Measurements from ENCODE around the gene RTL5. TPM values are rescaled to one million over a fixed set of nuclear protein-coding genes. Genes with fewer than 3 reads are reported as not detected.

RTL5 gene
- total RNA-seq, 1 experiment from 2014 or later: 2.3 TPM

DNA sequence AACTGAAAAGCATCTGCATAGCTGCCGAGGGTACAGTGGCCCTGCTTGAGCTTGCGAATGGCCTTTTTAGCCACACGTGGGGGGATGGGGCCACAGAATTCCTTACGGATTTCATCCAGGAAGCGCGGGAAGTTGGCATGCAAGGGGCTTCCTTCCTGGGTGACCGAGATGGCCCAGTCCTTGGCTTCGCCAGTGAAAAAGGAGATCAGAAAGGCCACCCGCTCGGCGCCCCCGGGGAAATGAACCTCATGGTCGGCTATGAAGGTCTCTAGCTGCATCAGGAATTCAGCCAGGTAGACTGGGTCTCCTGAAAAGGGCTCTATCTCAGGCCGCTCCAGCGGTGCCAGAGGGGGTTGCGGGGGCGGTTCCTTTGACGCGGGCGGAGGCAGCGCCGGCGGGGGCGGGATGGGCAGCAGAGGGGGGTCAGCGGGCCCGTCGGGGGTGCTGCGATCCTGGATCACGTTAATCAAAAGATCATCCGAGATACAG, 909 bp downstream of the RTL5 start:
- no peak for DNase-seq (ENCODE audit: low spot score)
- in situ Hi-C loops (cut with HindIII; ENCODE audit: low sequenced_read_pairs): no loop called here

DNA sequence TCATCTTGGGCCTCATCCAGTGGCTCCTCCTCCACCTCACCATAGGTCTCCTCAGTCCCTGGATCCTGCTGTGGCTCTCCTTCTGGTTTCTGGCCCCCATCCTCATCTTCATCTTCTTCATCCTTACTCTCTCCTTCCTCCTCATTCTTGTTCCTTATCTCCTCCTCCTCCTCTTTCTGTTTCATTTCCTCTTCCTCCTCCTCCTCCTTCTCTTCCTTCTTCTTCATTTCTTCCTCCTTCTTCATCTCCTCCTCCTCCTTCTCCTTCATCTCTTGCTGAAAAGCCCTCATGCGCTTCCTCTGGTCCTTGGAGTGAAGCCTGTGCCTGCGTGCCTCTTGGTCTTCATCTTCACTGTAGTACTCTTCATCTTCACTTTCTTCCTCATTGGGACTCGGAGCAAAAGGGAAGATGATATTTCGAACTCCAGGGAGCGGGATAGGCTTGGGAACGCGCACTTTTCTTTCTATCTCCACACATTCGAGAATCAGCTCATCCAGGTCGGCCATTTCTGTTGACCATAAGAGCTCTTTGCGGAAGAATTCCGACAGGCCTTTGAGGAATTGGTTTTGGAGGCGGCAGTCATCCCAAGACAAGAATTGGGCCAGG, 1.5 kb downstream of the RTL5 start:
- no peak for DNase-seq (ENCODE audit: low spot score)
- in situ Hi-C loops (cut with HindIII; ENCODE audit: low sequenced_read_pairs): no loop called here

DNA sequence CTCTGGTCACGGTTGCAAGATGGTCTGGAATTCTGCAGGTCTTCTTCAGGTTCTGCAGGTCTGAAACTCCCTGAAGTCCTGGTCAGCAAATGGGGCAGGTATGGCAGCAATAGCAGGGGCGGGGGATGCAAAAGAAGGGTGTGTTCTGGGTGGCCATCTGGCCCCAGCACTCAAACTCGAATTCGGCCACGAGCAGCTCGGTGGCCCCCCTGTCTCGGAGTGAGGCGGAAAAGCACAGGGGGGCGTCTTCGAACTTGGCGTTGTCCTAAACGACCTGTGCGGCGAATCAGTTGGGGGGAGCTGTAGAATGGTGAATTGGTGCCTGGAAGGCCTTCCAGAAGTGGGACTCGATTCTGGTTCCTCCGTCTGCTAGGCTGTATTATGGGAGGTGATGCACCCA, 2.1 kb downstream of the RTL5 start:
- DNase-seq (ENCODE audit: low spot score): no peak
- in situ Hi-C loops (cut with HindIII; ENCODE audit: low sequenced_read_pairs): loop anchor here (5.0 kb wide), 1 partner anchor 112 kb away; no protein-coding TSS in a partner anchor

DNA sequence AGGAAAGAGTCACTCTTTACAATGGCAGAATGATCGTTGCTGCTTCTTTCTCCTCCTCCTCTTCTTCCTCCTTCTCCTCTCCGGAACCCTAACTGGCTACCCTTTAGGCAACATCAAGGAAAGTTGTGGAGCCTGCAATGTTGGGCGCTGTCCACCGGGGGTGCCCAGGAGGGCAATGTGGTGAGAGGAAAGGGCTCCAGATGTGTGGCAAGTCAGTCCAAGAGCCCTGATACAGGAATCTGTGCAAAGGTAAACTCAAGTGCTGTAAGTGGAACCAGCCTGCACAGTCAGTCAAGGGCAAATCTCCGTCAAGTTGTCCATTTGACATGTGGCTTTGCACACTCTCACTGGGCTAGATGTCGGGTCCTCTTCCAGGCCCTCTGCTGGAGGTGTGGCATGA, 2.8 kb downstream of the RTL5 start:
- no peak for DNase-seq (ENCODE audit: low spot score)
- in situ Hi-C loops (cut with HindIII; ENCODE audit: low sequenced_read_pairs): loop anchor here (5.0 kb wide), 1 partner anchor 112 kb away; no protein-coding TSS in a partner anchor

DNA sequence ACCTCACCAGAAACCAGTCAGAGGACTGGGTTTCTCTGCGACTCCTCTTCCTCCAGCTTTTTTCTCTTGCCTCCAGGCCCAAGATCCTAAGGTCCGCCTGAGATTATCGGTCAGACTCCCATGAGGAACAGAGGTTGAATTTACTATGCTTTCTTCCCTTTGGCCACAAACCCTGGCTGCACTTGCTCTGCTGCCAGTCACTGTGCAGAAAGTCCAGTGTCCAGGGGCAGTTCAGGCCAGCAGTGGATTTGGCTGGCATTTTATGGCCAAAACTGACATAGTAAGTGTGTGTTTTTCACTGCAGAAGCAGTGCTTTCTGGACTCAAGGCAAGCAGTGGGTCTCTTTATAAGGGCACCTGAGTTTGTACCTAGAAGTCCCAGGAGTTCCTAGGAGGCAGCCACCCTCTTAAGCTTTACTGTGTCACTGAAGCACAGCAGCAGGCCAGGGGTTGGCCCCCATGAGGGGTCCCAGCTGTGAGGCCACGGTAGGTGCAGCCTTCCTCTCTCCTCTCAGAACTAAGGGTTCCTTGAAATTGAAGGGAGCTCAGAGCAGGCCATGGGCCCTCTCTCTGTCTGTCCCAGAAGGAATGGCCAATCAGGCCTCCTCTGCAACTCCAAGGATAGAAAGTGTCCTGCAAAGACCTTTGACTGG, 3.4 kb downstream of the RTL5 start:
- in situ Hi-C loops (cut with HindIII; ENCODE audit: low sequenced_read_pairs): loop anchor here (5.0 kb wide), 1 partner anchor 111 kb away; no protein-coding TSS in a partner anchor
- DNase-seq (ENCODE audit: low spot score): no peak

DNA sequence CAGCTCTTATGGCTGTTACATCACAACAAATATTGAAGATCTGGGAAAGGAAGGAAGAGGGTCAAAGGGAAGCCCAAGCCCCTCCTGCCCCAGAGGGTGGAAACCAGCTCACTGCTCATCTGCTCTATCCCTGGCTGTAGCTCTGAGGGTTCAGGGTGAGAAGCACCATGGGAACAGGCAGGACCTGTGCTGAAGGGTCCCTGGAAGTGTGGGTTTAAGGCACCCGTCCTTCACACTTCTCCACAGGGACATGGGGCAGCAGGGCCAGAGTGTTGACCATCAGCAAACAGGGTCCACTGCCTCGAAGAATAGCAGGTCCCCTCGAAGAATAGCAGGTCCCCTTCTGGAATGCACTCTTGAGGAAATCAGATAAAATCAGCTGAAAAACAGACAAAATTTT, 4.4 kb downstream of the RTL5 start:
- DNase-seq (ENCODE audit: low spot score): no peak
- in situ Hi-C loops (cut with HindIII; ENCODE audit: low sequenced_read_pairs): loop anchor here (5.0 kb wide), 1 partner anchor 110 kb away; no protein-coding TSS in a partner anchor

DNA sequence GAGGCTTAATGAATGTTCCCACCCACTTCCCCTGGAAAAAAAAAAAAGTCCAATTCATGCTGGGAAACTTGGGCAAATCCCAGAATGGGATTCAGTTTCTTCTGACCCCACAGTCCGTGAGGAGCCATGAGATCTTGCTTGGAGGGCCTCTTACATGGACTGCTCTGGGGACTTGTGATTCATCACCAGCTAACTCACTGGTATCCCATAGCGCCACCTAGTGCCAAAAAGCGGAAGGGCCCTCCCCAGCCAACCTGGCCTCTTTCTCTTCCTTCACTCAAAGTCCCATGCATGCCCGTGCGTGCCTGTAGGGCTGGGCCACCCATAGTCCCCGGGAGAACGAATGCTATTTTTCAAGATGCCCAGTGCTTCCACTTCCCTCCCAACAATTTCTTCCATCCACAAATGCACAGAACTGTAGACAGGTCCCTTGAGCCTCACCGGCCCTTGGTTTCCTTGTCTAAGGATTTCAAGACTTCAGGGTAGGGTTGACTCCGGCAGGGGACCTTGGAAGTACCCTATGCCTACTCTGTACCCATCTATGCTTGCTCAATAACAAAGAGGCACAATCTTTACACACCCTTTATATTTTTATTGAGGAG, 5.1 kb downstream of the RTL5 start:
- in situ Hi-C loops (cut with HindIII; ENCODE audit: low sequenced_read_pairs): loop anchor here (5.0 kb wide), 1 partner anchor 109 kb away; no protein-coding TSS in a partner anchor
- peak; percentile 89 for DNase-seq (ENCODE audit: low spot score)

DNA sequence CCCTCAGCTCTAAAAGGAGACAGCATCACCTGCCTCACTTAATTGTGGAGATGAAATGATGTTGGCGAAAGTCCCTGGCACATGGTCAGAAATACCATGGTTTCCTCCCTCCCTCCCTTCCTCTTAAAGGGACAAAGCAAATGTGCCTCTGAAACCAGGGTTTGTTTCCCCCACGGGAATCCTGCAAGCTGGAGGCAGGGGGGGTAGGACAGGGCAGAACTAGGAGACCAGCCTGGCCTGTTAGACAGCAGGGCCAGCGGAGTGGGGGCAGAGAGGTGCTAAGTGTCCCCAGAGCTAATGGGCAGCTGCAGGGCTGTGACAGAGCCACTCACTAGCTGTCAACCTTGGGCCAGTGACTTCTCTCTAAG, 5.7 kb downstream of the RTL5 start:
- peak; percentile 84 for DNase-seq (ENCODE audit: low spot score)
- in situ Hi-C loops (cut with HindIII; ENCODE audit: low sequenced_read_pairs): loop anchor here (5.0 kb wide), 1 partner anchor 109 kb away; no protein-coding TSS in a partner anchor

DNA sequence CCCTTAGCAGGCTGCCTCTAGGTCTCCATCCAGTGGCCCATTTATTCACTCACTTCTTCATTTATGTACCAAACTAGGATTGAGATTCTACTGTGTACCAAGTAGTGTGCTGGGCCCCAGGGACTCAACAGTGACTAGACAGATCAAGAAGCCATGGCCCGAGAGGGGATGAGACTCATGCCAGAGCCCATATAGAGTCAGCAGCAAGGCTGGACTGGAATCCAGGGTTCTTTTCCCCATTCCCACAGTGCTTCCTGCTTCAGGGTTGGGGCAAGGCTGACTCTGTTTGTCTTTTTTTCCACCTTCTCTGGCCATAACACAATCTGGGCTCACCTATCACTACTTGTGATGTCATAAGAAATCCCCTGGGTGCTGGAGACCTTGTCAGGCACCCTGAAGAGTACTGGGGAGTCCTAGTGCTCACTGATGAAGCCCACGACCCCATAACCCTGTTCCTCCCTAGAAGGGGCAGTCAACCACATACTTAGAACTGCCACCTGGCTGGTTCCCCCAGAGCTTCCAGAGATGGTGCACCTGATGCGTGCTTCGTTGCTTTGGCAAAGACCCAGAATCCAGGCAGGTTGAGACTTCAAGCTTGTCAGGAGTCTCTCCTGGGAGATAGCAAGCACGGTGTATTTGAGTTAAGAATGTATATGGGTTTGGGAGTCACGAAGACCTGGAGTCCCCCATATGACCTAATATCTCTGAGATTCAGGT, 6.2 kb downstream of the RTL5 start:
- DNase-seq (ENCODE audit: low spot score): no peak
- in situ Hi-C loops (cut with HindIII; ENCODE audit: low sequenced_read_pairs): loop anchor here (5.0 kb wide), 1 partner anchor 108 kb away; no protein-coding TSS in a partner anchor

DNA sequence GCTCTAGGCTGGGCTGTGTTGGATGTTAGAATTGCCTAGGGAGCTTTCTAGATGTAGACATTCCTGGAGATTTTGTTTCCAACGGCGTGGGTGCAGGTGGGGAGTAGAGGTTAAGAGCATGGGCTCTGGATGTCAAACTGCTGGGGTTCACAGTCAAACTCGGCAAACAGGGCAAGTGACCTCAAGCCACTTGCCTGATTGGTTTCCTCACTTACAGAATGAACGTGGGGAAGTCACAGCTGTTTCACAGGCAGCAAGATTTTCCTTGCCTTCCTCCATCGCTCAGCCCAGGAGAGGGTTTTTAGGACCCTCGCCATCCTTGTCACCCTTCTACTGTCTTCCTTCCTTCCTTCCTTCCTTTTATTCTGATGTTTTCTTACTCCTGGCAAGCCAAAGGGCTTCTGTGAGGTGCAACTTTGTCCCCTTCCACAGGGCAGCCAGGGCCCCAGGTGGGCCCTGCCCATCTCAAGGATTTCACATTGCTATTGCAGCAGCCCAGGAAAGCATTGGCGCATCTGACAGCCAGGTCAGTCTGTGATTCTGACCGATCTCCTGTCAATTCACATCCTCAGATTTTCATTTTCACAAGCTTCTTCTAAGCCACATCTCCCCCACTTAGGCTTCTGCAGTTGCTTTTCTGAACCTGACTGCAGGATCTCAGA, 7.0 kb downstream of the RTL5 start:
- DNase-seq (ENCODE audit: low spot score): no peak
- in situ Hi-C loops (cut with HindIII; ENCODE audit: low sequenced_read_pairs): loop anchor here (5.0 kb wide), 1 partner anchor 107 kb away; no protein-coding TSS in a partner anchor

DNA sequence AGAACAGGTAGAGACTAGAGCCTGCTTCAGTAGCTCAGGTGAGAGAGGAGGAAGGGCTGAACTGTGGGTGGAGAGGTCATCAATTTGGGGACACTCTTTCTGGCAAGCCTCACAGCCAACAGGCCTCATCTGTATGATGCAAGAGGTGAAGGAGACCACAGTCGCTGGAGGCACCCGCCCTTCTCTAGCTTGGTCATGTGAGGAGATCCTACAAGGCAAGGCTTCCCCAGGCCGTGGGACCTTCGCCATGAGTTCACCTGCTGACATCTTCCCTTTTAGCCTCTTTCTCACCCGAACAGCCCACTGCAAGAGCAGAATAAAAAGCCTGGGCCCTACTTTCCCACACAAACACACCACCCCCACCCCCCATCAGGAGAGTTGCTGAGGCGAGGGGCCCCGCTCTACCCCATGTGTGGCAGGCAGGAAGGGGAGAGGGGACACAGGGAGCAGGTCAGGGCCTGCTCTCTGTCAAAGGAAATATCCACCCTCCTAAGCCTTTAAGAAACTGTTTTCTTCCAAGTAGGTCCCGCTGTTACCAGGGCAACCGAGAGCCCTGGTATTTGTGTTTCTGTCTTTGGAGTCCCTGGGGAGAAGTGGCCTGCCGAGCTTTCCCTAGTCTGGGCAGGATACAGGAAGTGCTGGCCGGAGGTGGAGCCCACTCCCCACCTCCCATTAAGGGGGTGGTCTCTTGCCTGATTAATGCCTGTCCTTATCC, 8.1 kb downstream of the RTL5 start:
- no peak for DNase-seq (ENCODE audit: low spot score)
- in situ Hi-C loops (cut with HindIII; ENCODE audit: low sequenced_read_pairs): no loop called here

DNA sequence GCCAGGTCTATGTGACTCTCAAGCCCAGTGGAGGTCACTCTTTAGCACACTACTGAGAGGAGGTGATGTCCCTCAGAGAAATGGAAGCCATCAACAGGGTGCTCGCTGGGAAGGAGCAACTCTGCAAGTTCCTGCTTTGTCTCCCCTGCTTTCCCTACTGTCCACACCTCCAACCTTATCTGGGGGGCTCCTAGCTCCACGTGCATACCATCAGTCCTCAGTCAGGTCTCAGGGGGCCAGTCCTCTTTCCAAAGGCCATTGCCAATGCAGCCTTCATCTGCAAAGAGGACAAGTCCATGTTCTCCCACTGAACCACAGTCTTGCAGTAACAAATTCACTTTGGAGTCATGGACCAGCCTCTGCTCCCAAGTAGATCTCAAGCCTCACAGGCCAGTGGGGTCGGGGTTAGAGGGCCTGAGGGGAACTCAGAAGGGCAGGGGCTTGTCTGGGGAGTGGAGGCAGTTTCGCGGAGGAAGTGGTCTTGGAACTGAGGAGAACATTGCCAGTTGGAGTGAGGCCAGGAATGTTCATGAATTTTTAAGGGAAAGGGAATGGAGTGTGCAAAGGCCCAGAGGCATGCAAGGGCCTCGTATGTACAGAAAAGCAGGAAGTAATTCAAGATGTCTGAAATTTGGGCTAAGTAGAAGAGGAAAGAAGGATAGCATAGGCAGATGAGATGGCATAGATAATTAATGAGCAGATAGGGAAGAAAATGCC, 8.9 kb downstream of the RTL5 start:
- no peak for DNase-seq (ENCODE audit: low spot score)
- in situ Hi-C loops (cut with HindIII; ENCODE audit: low sequenced_read_pairs): no loop called here

DNA sequence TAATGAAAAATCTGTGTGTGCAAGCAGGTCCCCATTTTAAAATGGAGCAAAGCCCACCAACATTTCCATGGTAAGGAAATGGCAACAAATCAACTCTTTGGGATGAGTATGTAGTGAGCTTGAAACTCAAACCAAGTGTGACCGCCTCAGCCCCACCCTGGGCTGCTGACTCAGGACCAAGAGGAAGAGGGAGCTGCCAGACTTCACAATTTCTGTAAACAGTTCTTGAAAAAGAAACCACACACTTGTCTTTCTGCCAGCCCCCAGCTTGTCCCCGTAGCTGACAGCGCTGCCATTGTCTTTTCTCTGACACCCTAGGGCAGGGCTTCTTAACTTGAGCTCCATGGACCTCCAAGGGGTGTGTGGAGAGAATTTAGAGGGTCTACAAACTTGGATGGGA, 10.3 kb downstream of the RTL5 start:
- peak; percentile 78 for DNase-seq (ENCODE audit: low spot score)
- in situ Hi-C loops (cut with HindIII; ENCODE audit: low sequenced_read_pairs): no loop called here

DNA sequence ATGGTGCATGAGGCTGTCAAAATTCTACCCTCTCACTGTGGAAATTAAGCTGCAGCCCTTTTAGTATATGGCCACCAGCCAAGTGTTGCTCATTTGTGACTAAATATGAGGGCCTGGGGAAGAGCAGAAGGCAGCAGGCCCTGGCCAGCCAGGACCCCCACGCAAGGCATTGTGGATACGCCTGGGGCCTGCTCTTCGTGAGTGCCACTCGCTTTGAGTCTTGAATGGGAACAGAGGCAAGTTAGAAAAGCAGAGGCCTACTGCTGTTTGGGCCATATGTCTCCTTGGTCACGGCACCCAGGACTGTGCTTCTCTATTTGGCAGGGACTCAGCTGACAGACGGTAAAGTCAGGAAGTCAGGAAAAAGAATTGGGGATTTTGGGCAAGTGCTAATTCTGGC, 10.9 kb downstream of the RTL5 start:
- in situ Hi-C loops (cut with HindIII; ENCODE audit: low sequenced_read_pairs): no loop called here
- peak; percentile 87 for DNase-seq (ENCODE audit: low spot score)

DNA sequence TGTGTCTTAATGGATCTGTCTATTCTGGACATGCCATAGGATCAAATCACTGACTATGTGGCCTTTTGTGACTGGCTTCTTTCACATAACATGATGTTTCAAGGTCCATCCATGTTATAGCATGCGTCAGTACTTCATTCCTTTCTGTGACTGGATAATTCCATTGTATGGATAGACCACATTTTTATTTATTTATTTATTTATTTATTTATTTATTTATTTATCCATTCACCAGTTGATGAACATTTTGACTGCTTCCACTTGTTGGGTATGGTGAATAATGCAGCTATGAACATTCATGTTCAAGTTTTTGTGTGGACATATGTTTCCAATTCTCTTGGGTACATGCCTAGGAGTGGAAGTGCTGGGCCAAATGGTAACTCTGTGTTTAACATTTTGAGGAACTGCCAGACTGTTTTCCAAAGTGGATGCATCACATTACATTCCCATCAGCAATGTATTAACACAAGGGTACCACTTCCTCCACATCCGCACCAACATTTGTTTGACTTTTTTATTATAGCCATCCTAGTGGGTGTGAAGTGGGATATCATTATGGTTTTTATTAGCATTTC, 14.0 kb downstream of the RTL5 start:
- in situ Hi-C loops (cut with HindIII; ENCODE audit: low sequenced_read_pairs): no loop called here
- DNase-seq (ENCODE audit: low spot score): no peak

DNA sequence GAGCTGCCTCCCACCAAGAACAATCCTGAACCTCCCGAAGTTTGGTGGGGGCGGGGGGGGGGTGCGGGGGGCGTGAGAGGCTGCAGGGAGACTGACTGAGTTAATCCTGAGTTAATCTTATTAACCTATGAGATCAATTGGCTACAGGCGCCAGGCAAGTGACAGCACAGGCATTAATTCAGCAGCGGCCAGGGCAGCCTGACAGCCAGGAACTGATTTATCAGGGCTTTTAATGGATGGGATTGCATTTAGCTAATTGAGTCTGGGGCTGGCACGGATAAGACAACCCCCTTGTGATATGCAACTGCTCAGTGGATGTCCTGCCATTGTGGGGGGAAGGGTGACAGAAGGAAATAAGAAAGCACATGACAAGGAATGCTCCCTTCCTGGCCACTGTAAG, 16.3 kb downstream of the RTL5 start:
- in situ Hi-C loops (cut with HindIII; ENCODE audit: low sequenced_read_pairs): no loop called here

DNA sequence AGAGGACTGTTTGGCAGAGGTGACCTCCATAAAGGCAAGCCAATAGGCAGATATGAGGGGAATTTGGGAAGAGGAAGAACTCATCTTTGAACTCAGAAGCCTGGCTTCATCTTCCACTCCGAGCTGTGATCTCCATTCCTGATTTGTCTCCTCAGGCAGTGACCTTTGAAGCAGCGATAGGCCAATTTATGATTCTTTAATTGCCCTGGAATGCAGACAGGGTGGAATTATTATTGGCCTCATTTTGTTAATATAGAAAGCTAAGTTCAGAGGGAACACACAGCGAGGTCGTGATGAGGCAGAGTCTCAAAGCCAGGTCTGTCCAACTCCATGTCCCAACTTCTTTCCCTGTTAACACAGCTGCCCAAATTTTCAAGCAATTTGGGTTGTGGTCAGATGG, 16.9 kb downstream of the RTL5 start:
- no peak for DNase-seq (ENCODE audit: low spot score)
- in situ Hi-C loops (cut with HindIII; ENCODE audit: low sequenced_read_pairs): no loop called here

More for the DNA sequence above, 16.3 kb downstream of the RTL5 start:
- DNase-seq (ENCODE audit: low spot score): no peak

DNA sequence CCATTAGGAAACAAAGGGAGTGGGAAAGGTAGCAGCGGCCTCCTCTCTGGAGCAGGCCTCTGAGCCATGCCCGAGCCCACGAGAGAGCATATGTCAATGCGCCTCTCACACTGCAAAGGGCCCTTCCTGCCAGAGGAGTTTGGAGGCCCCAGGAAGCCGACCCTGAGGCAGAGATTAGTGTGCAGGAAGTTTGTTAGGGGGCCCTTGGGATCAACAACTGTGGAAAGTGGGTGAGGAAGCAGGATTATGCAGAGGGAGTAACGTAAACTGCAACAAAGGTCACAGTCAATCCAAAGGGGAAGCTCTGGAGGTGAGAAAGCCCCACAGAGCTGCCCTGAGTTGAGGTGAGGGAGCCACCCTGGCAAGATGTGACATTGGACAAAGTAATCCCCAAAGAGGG, 17.4 kb downstream of the RTL5 start:
- DNase-seq (ENCODE audit: low spot score): no peak
- in situ Hi-C loops (cut with HindIII; ENCODE audit: low sequenced_read_pairs): no loop called here
